HG03432 (cell line): Measurements from ENCODE around the gene FMO4.
"Not testable (repeated sequence)": the region's sequence is repeated elsewhere in the genome, so short reads cannot be mapped to it uniquely, and the experiment has no call there.

ENCODE experiments used
- ATAC-seq: cut with Tn5 transposase; IDR thresholded peaks from one replicate; pipeline ENCODE4 v1.9.1; 2021; ENCODE audit warnings: mild to moderate bottlenecking, moderate library complexity; ENCODE audit not compliant: unreplicated experiment

The FMO4 gene

DNA sequence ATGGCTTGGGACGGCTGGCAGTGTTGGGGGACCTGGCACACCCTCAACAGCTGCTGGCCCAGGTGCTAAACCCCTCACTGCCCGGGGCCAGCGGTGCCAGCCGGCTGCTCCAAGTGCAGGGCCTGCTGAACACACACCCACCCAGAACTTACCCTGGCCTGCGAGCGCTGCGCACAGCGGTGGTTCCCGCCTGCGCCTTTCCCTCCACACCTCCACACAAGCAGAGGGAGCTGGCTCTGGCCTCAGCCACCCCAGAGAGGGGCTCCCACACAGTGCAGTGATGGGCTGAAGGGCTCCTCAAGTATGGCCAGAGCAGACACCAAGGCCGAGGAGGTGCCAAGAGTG is 67.9 kb downstream of the FMO4 start:
- no peak for ATAC-seq

DNA sequence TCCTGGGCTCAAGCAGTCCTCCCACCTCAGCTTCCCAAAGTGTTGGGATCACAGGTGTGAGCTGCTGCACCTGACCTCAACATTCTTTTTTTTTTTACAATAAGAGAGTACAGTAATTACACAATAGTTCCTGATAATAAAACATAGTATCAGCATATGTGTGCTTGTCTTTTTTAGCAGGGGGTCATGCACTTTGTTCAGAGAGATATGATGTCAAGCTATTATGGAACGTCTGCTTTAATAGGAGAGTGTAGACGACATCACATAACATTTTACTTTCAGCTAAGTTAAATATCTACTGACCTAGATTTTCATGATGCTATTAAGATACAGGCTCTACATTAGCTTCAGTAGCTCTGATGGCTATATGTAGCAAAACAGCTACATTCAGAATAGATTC is 70.5 kb downstream of the FMO4 start:
- ATAC-seq, result no peak

- no peak for ATAC-seq
These were observed 75.2 kb downstream of the FMO4 start for GRCh38 chr1:171389171-171389570.

DNA sequence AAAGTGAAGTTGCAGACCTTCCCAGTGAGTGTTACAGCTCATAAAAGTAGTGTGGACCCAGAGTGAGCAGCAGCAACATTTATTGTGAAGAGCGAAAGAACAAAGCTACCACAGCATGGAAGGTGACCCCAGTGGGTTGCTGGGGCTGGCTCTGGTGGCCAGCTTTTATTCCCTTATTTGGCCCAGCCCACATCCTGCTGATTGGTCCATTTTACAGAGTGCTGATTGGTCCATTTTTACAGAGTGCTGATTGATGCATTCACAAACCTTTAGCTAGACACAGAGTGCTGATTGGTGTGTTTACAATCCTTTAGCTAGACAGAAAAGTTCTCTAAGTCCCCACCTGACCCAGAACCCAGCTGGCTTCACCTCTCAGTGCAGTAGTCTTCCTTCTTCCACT is 76.8 kb downstream of the FMO4 start:
- ATAC-seq, result not testable (repeated sequence)
